Psoas muscle (tissue), 8 donors: Measurements from ENCODE around the gene CHD5. TPM values are rescaled to one million over a fixed set of nuclear protein-coding genes. Genes with fewer than 3 reads are reported as not detected.

Experiments used
- ATAC-seq, 4 donors: fragments of 200-7000 bp; cut with Tn5 transposase; one replicate each; pipeline ENCODE4 v1.9.1; 2020; ENCODE audit warnings: moderate library complexity in 3 of 4, mild to moderate bottlenecking in 2 of 4
- DNase-seq, 2 donors: peaks; one replicate each; pipeline ENCODE4 v3.0.0-alpha.2; 2020
- H3K27ac ChIP-seq: fragments of 200-600 bp; one replicate; pipeline ENCODE4 v1.8.0; 2022
- H3K27me3 ChIP-seq, 3 donors: fragments of 200-600 bp in 1 of 3; one replicate each; pipeline versions ENCODE4 v1.6.1 to v1.8.0; 2013 to 2022; ENCODE audit warnings: low read length in 2 of 3, mild to moderate bottlenecking in 2 of 3, moderate library complexity in 1 of 3; ENCODE audit not compliant: insufficient read depth in 3 of 3
- H3K36me3 ChIP-seq, 2 donors: fragments of 200-600 bp in 1 of 2; one replicate each; pipeline versions ENCODE4 v1.6.1 to v1.8.0; 2013 to 2022; ENCODE audit warnings: low read depth in 1 of 2, mild to moderate bottlenecking in 1 of 2, moderate library complexity in 1 of 2; ENCODE audit not compliant: insufficient read depth in 1 of 2
- H3K4me1 ChIP-seq: fragments of 200-600 bp; one replicate; pipeline ENCODE4 v1.8.0; 2022
- H3K4me3 ChIP-seq: fragments of 200-600 bp; one replicate; pipeline ENCODE4 v1.8.0; 2022; ENCODE audit warnings: mild to moderate bottlenecking
- H3K9me3 ChIP-seq: fragments of 200-600 bp; one replicate; pipeline ENCODE4 v1.8.0; 2022
- WGBS, 3 donors: extraction: QIAGEN DNeasy Blood & Tissue Kit; methylation state at CpG; one replicate each; pipeline versions ENCODE4 v1.1.6 to v1.1.7; 2013; 5-methylcytosine and 5-hydroxymethylcytosine counted together
- intact Hi-C, 2 donors: fragments of 100-400 bp; cut with DNase I; formaldehyde crosslinking; loops; one replicate each; pipeline versions ENCODE4 v1.11.0 to v1.14.2; 2022
- polyA plus RNA-seq, 3 donors: library from polyadenylated mRNA; stranded (reverse); fragments of 200-250 nt; gene quantifications; one replicate each; pipeline ENCODE4 v1.2.3, GENCODE V29; 2013
- total RNA-seq, 4 donors: library from RNA; stranded (reverse); fragmentation: NEBNext Ultra II Directional in 2 of 4; extraction: Animal tissue kit (Norgen Biotek cat#: 25700) in 2 of 4; gene quantifications; one replicate each; pipeline versions ENCODE4 v1.2.1 to v1.2.4, GENCODE V29; 2021 to 2023
- TF ChIP-seq, protein P1 (sequence below): fragments of 200-600 bp; IDR thresholded peaks from one replicate; pipeline ENCODE4 v1.8.0; 2022; ENCODE audit warnings: antibody characterized with exemption
- donor health status: healthy with polysubstance abuse.
- donor health status: DM: no; HTN: no; CAD: no; lungs with moderate emphysema.
- donor health status: Bipolar disorder and iron deficiency.
- donor health status: healthy.
- donor health status: DM: yes; HTN: yes; CAD: no.
- donor health status: DM: no; HTN: no; CAD: no.
- donor health status: DM: no; HTN: no; CAD: no.
- donor health status: DM: yes; HTN: yes; CAD: no.

Gene CHD5
- total and polyA plus RNA-seq, 7 donors: 0.03 to 0.38 (median 0.24) TPM; not detected in 2

- H3K4me1 ChIP-seq: no peaks in the 10 kb centered on the region
- H3K27me3 ChIP-seq: peaks cover 0 to 13% (median 2%) of the 10 kb centered on the region in 3 donors
- H3K27ac ChIP-seq: no peak overlapping the region
- H3K9me3 ChIP-seq: no peaks in the 10 kb centered on the region
- intact Hi-C loops: no loop called here
- TF ChIP-seq, protein P1, sequence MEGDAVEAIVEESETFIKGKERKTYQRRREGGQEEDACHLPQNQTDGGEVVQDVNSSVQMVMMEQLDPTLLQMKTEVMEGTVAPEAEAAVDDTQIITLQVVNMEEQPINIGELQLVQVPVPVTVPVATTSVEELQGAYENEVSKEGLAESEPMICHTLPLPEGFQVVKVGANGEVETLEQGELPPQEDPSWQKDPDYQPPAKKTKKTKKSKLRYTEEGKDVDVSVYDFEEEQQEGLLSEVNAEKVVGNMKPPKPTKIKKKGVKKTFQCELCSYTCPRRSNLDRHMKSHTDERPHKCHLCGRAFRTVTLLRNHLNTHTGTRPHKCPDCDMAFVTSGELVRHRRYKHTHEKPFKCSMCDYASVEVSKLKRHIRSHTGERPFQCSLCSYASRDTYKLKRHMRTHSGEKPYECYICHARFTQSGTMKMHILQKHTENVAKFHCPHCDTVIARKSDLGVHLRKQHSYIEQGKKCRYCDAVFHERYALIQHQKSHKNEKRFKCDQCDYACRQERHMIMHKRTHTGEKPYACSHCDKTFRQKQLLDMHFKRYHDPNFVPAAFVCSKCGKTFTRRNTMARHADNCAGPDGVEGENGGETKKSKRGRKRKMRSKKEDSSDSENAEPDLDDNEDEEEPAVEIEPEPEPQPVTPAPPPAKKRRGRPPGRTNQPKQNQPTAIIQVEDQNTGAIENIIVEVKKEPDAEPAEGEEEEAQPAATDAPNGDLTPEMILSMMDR: no peak
- no peak overlapping the region for H3K4me3 ChIP-seq
- ATAC-seq (no peak), DNase-seq (no peak)
- no peaks in the 10 kb centered on the region for H3K36me3 ChIP-seq
- 91 to 95% (median 91%) methylated on average over 3 of the region's 3 CpGs for WGBS, 3 donors
Observed at GRCh38 chr1:6075748-6076147, 104.4 kb downstream of the CHD5 start.

DNA sequence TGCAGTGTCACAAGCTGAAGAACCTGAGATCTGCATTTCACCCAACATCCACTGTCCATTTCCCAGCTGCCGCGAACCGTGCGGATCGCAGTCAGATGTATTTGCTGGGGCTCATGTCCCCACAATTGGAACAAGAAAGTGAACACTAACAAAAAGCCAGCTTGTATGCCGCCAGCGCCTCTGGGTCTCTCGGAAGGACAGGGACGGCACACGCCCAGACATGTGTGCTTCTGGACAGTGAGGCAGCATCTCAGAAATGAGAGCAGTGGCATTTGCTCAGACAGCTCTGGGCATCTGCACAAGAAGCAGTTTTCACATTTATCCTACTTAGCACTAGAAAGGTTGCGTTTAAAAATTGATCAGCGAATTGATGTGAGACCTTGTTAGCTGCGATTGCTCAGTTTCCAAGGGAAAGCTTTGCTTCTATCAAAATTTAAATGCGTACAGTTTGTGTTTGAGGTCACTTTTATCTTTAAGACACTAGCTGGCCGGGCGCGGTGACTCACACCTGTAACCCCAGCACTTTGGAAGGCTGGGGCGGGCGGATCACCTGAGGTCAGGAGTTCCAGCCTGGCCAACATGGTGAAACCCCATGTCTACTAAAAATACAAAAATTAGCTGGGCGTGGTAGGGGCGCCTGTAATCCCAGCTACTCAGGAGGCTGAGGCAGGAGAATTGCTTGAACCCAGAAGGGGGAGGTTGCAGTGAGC lies 105.8 kb downstream of the CHD5 start:
- Histone ChIP-seq H3K4me3 (no peak overlapping the region), H3K4me1 (no peaks in the 10 kb centered on the region), H3K27ac (no peak overlapping the region), H3K36me3 (no peaks in the 10 kb centered on the region), H3K9me3 (no peaks in the 10 kb centered on the region), H3K27me3 (peaks cover 0 to 10% (median 2%) of the 10 kb centered on the region in 3 donors)
- 90 to 96% (median 96%) methylated on average over 21 of the region's 21 CpGs for WGBS, 3 donors
- DNase-seq (no peak), ATAC-seq (no peak)
- intact Hi-C loops: no loop called here
- TF ChIP-seq, protein P1: no peak

GRCh38 chr1:6073480-6074053 lies 106.6 kb downstream of the CHD5 start:
- Histone ChIP-seq H3K36me3 (no peaks in the 10 kb centered on the region), H3K27ac (no peak overlapping the region), H3K9me3 (no peaks in the 10 kb centered on the region), H3K4me1 (no peaks in the 10 kb centered on the region), H3K4me3 (no peak overlapping the region), H3K27me3 (peaks cover 0 to 10% (median 2%) of the 10 kb centered on the region in 3 donors)
- 82 to 86% (median 85%) methylated on average over 14 to 15 of the region's 15 CpGs for WGBS, 3 donors
- DNase-seq (no peak), ATAC-seq (no peak)
- TF ChIP-seq, protein P1: no peak
- intact Hi-C loops: no loop called here

- Histone ChIP-seq H3K4me1 (no peaks in the 10 kb centered on the region), H3K27me3 (peaks cover 0 to 10% (median 2%) of the 10 kb centered on the region in 3 donors), H3K9me3 (no peaks in the 10 kb centered on the region), H3K27ac (no peak overlapping the region), H3K4me3 (no peak overlapping the region), H3K36me3 (no peaks in the 10 kb centered on the region)
- intact Hi-C loops: no loop called here
- DNase-seq (no peak), ATAC-seq (no peak)
- TF ChIP-seq, protein P1: no peak
- WGBS, 3 donors: 87 to 92% (median 89%) methylated on average over 17 of the region's 17 CpGs
Observed at GRCh38 chr1:6072774-6073479, 107.2 kb downstream of the CHD5 start.
